Measurements from ENCODE around the gene CFAP58.

CFAP58 gene

DNA sequence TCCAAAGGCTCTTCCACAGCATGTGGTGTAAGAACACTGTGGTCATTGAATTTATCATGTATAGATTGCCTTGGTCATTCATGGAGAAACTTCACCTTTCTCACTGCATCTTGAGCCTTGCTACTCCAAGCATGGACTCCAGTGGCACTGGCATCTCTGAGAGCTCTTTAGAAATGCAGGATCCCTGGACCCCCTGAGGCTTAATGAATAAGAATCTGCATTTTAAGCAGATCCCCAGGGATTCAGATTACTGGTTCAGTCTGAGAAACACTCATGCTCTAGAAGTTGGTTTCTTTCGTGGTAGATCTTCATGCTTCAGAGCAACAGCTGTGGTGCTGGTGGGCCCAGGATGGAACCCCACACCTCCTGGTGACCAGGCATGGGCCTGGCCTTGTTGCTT is 63.2 kb downstream of the CFAP58 start:
- Mint-ChIP-seq H3K36me3 (no peaks in the 10 kb centered on the region), H3K4me3 (no peak overlapping the region), H3K9me3 (no peaks in the 10 kb centered on the region), H3K27ac (no peak overlapping the region), H3K4me1 (no peaks in the 10 kb centered on the region), H3K27me3 (peaks cover 9% of the 10 kb centered on the region)

DNA sequence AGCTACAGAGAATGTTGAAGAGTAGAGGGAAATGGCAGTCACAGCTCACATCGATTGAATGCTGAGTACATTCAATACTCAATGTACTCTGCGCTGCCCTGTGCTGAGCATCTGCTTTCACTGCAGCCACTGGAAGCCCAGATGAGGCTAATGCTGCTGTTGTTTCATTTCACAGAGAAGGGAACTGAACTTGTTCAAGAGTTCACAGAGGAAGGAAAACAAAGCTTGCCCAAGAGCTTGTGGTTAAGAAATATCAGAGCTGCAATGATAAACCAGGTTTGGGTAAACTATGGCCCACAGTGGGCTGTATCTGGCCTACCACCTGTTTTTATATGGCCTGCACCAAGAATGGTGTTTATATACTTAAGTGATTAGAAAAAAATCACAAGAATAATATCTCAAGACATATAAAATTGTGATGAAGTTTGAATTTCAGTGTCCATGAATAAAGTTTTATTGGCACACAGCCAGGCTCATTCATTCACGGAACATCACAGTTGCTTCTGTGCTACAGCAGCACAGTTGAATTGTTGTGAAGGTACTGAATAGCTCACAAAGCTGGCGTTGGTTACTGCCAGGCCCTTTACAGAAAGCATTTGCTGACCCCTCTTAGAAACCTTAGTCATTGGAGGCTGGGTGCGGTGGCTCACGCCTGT is 64.1 kb downstream of the CFAP58 start:
- Mint-ChIP-seq H3K36me3 (no peaks in the 10 kb centered on the region), H3K9me3 (no peaks in the 10 kb centered on the region)

DNA sequence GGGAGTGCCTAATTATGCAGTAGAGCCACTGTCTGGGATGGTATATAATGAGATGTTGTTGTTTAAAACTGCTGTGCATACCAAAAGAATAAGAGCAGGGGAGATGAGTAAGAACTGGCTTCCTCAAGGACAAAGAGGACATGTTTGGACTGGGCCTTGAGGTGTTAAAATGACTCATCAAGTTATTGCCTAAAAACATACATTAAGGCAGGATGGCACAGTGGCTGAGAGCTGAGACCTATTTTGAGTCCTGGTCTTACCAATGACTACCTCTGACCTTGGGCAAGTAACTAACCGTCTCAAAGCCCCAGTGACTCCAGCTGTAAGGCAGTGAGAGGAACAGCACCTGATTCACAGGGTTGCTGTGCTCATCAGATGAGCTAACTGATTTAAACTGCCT is 71.1 kb downstream of the CFAP58 start:
- Mint-ChIP-seq H3K27ac (no peak overlapping the region), H3K9me3 (no peaks in the 10 kb centered on the region), H3K36me3 (no peaks in the 10 kb centered on the region), H3K4me3 (no peak overlapping the region), H3K4me1 (no peaks in the 10 kb centered on the region), H3K27me3 (peaks cover 2% of the 10 kb centered on the region)

More for the DNA sequence above, 64.1 kb downstream of the CFAP58 start:
- Mint-ChIP-seq H3K4me1 (no peaks in the 10 kb centered on the region), H3K4me3 (no peak overlapping the region), H3K27ac (no peak overlapping the region), H3K27me3 (peaks cover 9% of the 10 kb centered on the region)

DNA sequence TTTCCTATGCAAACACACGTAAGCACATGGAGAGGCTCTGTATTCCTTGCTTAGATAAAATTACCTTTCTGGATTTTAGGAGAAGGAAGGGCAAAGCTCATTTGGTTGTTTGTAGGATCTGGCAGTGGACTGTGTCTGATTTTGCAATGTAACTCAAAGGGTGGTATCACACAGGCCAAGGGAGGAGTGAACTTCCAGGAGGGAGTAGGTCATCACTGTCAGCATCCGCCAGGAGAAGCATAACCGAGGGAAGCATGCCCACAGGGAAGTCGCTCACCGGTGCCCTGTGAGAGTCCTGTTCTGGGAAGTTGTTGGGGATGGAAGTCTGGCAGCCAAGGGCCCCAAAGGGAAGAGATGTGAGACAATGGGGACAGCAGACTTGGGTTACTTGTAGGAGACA is 74.4 kb downstream of the CFAP58 start:
- no peak overlapping the region for H3K4me3 Mint-ChIP-seq
- no peak overlapping the region for H3K27ac Mint-ChIP-seq
- no peaks in the 10 kb centered on the region for H3K36me3 Mint-ChIP-seq
- H3K27me3 Mint-ChIP-seq, result peaks cover 5% of the 10 kb centered on the region
- H3K4me1 Mint-ChIP-seq, result no peaks in the 10 kb centered on the region
- H3K9me3 Mint-ChIP-seq, result no peaks in the 10 kb centered on the region

DNA sequence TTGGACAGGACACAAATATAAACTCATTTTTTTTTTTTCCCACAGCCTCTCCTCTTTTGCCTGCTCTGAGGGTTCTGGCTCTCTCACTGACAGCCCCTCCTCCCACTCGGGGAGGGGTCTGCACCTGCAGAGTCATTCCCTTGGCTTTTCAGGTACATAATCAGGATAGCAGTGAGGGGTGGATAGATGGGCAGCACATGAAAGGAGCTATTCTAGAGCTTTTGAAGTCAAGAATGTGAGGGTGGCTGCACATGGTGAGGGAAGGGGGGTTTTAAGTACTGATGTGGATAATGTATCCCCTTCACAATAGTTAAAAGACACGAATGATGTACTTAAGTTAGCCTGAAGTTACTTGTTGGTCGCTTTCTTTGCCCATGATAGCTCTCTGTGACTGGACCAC is 76.2 kb downstream of the CFAP58 start:
- Mint-ChIP-seq H3K4me1 (no peaks in the 10 kb centered on the region), H3K27me3 (peaks cover 5% of the 10 kb centered on the region), H3K27ac (no peak overlapping the region), H3K36me3 (no peaks in the 10 kb centered on the region), H3K4me3 (no peak overlapping the region), H3K9me3 (no peaks in the 10 kb centered on the region)

DNA sequence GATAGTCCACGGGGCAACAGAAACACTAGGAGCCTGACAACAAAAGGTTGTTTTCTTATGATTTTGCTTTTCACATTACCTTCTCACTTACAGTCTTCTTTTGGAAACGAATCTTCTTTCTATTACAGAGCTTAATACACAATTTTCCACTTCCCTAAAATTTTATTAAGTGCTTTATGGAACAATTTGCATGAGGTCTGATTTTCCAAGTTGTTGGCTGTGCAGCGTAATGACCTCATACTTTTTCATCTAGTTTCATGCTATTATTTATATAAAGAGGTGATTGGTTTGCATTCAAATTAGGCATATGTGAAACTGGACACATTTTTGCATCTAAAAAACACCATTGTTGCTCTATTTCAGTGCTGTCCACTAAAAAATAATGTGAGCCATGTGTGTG is 76.7 kb downstream of the CFAP58 start:
- H3K27ac Mint-ChIP-seq, result no peak overlapping the region
- H3K27me3 Mint-ChIP-seq, result peaks cover 5% of the 10 kb centered on the region
- H3K4me1 Mint-ChIP-seq, result no peaks in the 10 kb centered on the region
- H3K36me3 Mint-ChIP-seq, result no peaks in the 10 kb centered on the region
- no peaks in the 10 kb centered on the region for H3K9me3 Mint-ChIP-seq
- no peak overlapping the region for H3K4me3 Mint-ChIP-seq

DNA sequence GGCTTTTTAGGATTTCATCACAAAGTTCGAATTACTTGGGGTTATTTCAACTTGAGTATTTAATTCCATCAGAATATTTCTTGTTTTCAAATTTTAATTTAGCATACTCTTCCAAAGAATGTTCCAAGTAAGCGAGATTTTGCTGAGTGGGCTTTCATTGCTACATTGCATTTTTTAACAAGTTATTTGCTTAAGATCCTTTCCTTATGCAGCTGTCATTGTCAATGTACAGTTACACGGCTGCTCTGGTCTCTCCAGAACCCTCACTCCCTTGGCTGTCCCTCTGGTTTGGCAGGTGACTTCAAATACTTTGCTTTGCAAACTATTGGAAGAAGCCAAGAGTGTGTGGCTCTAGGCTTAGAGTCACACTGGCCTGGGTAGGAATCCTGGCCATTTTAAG is 80.0 kb downstream of the CFAP58 start:
- Mint-ChIP-seq H3K27me3 (peaks cover 7% of the 10 kb centered on the region), H3K36me3 (no peaks in the 10 kb centered on the region), H3K27ac (no peak overlapping the region), H3K4me1 (no peaks in the 10 kb centered on the region), H3K9me3 (no peaks in the 10 kb centered on the region), H3K4me3 (no peak overlapping the region)

DNA sequence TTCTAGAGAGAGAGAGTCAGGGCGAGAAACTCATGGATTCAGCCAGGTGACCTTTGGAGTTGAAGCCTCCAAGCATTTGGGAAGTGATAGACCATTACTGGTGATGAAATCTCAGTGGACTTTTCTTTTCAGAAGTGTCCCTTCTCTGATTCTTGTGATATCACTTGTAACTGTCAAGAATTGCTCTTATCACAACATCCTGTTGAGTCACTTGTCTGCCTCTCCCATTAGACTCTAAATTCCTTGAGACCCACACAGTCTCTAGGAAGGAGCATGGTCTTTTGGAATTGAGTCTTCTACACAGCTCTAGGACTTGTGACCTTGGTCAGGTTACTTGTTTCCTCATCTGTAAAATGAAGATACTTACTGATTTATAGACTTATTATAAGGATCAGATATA is 81.0 kb downstream of the CFAP58 start:
- Mint-ChIP-seq H3K9me3 (no peaks in the 10 kb centered on the region), H3K27ac (no peak overlapping the region), H3K27me3 (peaks cover 7% of the 10 kb centered on the region), H3K36me3 (no peaks in the 10 kb centered on the region), H3K4me1 (no peaks in the 10 kb centered on the region), H3K4me3 (no peak overlapping the region)

DNA sequence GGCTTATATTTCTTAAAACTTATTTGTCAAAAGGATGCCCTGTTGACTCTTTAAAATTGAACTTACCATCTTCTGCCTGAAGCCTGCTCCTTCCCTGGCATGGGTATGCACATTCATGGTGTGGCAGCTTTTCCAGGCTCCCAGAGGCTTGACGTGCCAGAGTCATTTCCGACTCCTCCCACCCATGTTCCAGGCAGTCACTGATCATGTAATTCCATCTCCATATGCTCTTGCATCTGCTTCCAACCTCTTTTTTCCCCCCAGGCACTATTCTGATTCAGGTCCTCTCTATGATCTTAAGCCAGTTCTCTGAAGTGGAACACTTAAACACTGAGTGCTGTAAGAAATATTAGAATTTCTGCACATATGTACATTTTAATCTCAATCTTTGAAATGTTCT is 82.2 kb downstream of the CFAP58 start:
- peaks cover 8% of the 10 kb centered on the region for H3K27me3 Mint-ChIP-seq
- no peak overlapping the region for H3K27ac Mint-ChIP-seq
- no peaks in the 10 kb centered on the region for H3K9me3 Mint-ChIP-seq
- H3K36me3 Mint-ChIP-seq, result no peaks in the 10 kb centered on the region
- no peak overlapping the region for H3K4me3 Mint-ChIP-seq
- H3K4me1 Mint-ChIP-seq, result no peaks in the 10 kb centered on the region

DNA sequence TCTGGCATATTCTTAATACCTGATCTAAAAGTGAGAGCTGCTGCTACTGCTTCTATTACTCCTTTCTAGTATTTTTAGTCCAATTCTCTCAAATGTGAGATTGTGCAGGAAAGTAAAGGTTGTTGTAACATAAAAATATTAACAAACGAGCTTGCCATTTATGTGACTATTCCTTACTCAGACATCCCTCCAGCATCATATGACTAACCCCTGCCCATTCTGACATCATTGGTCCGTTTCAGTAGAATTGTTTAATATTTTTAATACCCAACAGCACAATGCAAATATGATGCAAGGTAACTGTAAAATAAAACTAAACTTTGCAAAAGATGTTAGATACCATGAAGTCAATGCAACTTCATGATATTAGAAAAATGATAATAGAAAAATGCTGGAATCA is 83.6 kb downstream of the CFAP58 start:
- Mint-ChIP-seq H3K4me1 (no peaks in the 10 kb centered on the region), H3K4me3 (no peak overlapping the region), H3K9me3 (no peaks in the 10 kb centered on the region), H3K36me3 (peaks cover 2% of the 10 kb centered on the region), H3K27ac (no peak overlapping the region), H3K27me3 (peaks cover 7% of the 10 kb centered on the region)

DNA sequence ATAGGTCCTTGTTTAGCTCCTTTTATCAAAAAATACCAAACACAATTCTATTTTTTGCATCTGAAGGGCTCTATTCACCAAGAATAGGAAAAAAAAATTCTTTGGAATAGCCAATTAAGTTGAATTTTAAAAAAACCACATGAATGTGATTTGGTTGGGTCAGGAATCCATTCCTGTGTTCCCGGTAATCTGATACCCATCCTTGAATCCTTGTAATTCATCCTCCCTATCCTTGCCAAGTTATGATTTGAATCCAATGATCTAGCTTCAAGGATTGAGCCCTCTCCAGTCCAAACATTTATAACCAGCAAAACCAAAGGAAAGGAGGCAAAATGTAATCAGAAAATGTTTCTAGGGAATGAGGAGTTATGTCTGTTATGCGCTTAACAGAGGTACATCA is 86.6 kb downstream of the CFAP58 start:
- H3K27me3 Mint-ChIP-seq, result peaks cover 6% of the 10 kb centered on the region
- peaks cover 2% of the 10 kb centered on the region for H3K36me3 Mint-ChIP-seq
- no peaks in the 10 kb centered on the region for H3K4me1 Mint-ChIP-seq
- H3K9me3 Mint-ChIP-seq, result no peaks in the 10 kb centered on the region
- H3K27ac Mint-ChIP-seq, result no peak overlapping the region
- no peak overlapping the region for H3K4me3 Mint-ChIP-seq

DNA sequence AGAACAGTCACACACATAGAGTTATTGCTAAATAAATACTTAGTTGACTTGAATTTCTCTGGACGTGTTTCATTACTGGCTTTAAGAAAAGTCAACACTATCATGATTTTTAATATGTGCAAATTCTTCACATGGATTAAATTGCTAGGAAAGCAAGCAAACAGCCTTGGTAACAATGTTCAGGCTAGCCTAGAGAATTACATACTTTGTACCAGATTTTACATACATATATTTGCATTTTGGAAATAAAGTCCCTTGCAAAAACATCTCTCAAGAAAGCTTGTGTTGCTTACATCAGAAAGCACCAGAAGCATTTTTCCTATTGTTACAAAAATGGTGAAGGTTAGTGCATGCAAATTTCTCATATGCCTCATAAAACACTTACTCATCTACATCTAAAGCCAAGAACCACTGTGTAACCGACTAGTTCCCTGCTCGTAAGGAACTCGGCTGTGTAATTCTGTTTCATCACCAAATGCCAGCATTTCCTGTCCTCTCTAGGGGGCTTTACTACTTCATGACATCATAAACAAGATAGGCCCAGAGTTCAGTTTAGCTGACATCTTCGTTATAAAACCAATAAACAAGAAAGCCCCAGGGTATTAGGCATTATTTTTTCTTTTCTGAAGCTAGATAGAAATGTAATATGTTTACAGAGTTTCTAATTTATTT is 87.8 kb downstream of the CFAP58 start:
- Mint-ChIP-seq H3K9me3 (no peaks in the 10 kb centered on the region), H3K27ac (no peak overlapping the region), H3K36me3 (peaks cover 2% of the 10 kb centered on the region), H3K4me1 (no peaks in the 10 kb centered on the region), H3K27me3 (peaks cover 4% of the 10 kb centered on the region), H3K4me3 (no peak overlapping the region)

DNA sequence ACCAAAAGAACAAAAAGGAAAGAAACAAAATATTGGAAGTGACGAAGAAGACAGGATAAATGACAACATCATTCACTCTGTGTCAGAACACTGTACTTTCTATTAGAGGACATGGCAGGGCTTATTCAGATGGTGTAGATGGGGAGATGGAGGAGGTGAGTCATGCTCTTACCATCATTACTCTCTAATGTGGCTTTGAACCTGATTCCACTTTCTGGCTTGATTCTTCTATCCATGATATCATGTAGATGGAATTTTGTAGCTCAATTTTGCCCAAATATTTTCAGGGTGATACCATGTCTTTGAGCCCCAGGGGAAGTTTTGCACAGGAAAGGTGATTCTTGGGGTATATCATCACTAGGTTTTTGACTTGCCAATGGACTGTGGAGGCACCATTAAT is 91.7 kb downstream of the CFAP58 start:
- no peaks in the 10 kb centered on the region for H3K4me1 Mint-ChIP-seq
- H3K4me3 Mint-ChIP-seq, result no peak overlapping the region
- H3K9me3 Mint-ChIP-seq, result no peaks in the 10 kb centered on the region
- no peak overlapping the region for H3K27ac Mint-ChIP-seq
- peaks cover 2% of the 10 kb centered on the region for H3K36me3 Mint-ChIP-seq
- peaks cover 18% of the 10 kb centered on the region for H3K27me3 Mint-ChIP-seq

DNA sequence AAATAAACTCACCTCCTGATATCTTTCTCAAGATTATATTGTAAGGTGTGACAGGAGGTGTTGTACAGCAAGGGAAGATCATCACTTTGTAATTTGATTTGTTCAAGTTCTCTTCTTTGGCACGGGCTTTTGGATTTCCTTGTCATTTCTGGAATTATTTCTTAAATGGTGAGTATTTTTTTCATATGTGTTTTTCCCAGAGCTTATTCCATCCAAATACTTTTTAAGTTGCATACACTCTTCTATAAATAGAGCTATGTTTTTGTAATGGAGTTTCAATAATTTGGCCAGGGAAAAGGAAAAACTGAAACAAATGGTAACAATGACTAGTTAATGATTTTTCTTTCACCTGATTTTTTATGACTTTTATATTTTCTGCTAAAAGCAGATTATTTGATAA is 92.5 kb downstream of the CFAP58 start:
- Mint-ChIP-seq H3K27me3 (peaks cover 22% of the 10 kb centered on the region), H3K4me3 (no peak overlapping the region), H3K36me3 (peaks cover 2% of the 10 kb centered on the region), H3K9me3 (no peaks in the 10 kb centered on the region), H3K4me1 (no peaks in the 10 kb centered on the region), H3K27ac (no peak overlapping the region)

DNA sequence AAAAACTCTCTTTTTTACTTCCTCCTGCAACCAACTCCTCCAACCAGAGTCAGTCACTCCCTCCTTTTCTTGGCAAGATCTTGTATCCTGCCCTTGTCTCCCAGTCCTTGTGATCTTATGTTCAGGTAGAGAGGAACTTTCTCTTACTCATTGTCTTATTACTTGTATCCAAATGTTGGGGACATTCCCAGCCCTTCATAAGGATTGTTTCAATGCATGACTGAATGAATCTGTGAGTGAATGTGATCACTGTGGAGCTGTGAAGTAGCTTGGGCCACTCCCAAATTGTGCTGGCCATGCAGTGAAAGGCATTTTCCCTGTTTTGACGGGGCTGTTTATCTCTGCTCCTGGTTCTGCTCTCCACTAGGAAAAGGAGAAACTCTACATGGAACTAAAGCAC is 93.7 kb downstream of the CFAP58 start:
- Mint-ChIP-seq H3K9me3 (no peaks in the 10 kb centered on the region), H3K27me3 (peaks cover 22% of the 10 kb centered on the region), H3K4me3 (no peak overlapping the region), H3K27ac (no peak overlapping the region), H3K36me3 (no peaks in the 10 kb centered on the region), H3K4me1 (no peaks in the 10 kb centered on the region)

DNA sequence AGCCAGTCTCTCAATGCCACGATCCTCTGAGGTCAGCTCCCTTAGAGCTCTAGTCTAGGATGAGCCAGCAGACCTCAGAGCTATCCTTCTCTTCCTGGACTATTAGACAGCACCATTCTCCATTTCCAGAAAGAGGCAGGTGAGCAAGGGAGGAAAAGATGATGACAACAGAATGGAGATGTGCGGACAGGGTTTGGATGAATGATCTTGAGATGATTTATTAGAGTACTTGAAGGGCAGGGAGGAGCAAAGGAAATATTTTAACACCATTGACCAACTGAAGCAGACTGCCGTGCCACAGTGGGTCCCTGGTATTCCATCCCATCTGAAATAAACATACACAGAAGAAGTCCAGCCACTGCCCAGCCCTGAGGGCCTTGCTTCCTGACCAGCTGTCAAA is 94.3 kb downstream of the CFAP58 start:
- Mint-ChIP-seq H3K9me3 (no peaks in the 10 kb centered on the region), H3K4me1 (no peaks in the 10 kb centered on the region), H3K36me3 (no peaks in the 10 kb centered on the region), H3K27me3 (peaks cover 22% of the 10 kb centered on the region), H3K4me3 (no peak overlapping the region), H3K27ac (no peak overlapping the region)

DNA sequence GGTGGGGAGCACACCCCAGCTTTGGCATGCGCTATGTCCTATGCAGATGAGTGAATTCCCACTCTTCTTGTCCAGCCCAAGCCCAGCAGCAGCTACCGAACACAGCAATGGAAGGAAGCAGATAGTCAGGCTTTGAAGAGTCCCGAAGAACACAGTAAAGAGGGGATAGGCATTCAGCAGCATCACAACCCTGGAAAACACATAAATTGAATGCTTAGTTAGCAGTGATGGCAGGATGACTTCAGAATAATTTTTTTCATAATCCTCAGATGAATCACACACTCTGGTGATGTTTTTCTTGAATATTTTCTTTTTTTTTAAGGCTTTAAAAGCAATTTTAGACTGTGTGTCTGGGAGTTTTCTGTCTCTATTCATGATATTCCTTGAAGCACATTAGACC is 95.8 kb downstream of the CFAP58 start:
- Mint-ChIP-seq H3K36me3 (no peaks in the 10 kb centered on the region), H3K4me1 (no peaks in the 10 kb centered on the region)

More for the DNA sequence above, 95.8 kb downstream of the CFAP58 start:
- no peaks in the 10 kb centered on the region for H3K9me3 Mint-ChIP-seq
- H3K4me3 Mint-ChIP-seq, result no peak overlapping the region
- H3K27me3 Mint-ChIP-seq, result peaks cover 22% of the 10 kb centered on the region
- H3K27ac Mint-ChIP-seq, result no peak overlapping the region
